Stimulated activated CD8-positive, alpha-beta memory T cell treated with anti-CD3 and anti-CD28 coated beads, Interleukin-12 subunit alpha, Interleukin-12 subunit beta, amount 100 ng/mL, for 24 hours (primary cell): ENCODE results near the gene PPARGC1A.

ENCODE experiments used
- DNase-seq: peaks from one replicate; pipeline ENCODE4 v3.0.0-alpha.2; 2020; ENCODE audit errors: extremely low read depth

Gene PPARGC1A

DNA sequence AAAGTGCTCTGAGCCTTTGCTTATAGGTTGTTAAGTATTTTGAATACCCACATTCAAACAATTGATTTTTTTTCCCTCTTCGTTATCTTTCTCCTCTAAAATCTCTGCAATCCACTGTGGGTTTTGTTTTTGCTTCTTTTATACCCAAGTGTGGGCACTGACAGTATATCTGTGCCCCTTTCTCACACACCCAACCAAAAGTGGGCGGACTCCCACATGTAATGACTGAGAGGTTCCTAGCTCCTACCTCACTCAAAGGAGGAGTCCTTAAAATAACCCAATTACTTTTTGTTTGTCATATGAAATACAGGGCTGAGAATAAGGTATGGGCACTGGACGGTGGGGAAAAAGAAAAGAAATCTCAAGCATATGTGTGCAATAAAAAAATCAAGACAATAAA is 51.7 kb downstream of the PPARGC1A start:
- no peak for DNase-seq

GRCh38 chr4:23837371-23837770 is 52.5 kb downstream of the PPARGC1A start:
- DNase-seq = no peak

GRCh38 chr4:23835774-23836478 is 53.9 kb downstream of the PPARGC1A start:
- DNase-seq = no peak

GRCh38 chr4:23828779-23829178 is 61.1 kb downstream of the PPARGC1A start:
- no peak for DNase-seq

DNA sequence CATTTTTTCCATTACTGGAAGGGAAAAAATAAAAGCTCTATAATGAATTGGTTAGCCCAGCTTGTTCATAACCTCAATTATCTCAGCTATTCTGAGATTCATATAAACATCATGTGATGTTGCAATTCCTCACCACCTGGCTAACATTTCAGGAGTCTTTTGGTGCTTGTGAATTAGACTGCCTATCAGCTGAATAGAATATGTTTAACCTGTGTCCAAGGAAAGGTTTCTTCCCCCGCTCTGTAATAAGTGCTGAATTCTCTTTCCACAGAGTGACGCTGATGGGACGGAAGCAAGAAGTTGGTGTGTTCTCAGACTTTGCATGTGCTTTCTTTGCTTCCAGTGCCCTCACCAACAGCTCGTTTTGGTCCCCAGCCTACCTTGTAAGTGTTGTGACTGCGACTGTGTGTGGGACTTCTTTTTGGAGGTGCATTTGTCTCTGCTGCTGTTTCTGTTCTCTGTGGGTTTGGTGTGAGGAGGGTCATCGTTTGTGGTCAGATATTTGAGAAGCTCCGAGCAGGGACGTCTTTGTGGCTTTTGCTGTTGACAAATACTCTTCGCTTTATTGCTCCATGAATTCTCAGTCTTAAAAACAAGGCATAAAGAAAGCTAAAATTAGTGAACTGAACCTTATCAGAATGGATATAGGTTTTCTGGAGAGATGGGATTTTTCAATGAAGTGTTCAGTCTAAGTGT is 61.7 kb downstream of the PPARGC1A start:
- DNase-seq = no peak

- DNase-seq = no peak
Observed at GRCh38 chr4:23822181-23822580, 67.7 kb downstream of the PPARGC1A start.

DNA sequence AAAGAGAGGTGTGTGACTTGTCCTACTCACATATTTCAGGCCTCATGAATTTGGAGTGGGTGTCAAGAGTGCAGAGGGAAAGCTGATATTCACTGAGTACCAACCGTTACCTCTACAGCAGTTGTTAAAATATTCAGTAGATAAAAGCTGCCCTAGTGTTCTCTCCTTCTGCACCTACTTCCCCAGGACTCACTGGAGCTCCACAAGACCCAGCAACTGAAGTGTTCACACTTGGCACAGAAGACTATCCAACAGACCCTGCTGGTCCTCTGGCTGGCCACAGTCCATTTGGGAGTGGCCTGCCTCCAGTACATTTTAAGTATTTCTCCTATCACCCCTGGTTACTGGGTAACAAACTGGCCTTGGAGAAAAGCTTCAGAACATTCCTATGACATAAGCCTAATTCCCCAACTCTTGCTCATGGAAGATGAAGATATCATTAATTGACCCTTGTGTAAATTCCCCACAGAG is 70.8 kb downstream of the PPARGC1A start:
- no peak for DNase-seq

DNA sequence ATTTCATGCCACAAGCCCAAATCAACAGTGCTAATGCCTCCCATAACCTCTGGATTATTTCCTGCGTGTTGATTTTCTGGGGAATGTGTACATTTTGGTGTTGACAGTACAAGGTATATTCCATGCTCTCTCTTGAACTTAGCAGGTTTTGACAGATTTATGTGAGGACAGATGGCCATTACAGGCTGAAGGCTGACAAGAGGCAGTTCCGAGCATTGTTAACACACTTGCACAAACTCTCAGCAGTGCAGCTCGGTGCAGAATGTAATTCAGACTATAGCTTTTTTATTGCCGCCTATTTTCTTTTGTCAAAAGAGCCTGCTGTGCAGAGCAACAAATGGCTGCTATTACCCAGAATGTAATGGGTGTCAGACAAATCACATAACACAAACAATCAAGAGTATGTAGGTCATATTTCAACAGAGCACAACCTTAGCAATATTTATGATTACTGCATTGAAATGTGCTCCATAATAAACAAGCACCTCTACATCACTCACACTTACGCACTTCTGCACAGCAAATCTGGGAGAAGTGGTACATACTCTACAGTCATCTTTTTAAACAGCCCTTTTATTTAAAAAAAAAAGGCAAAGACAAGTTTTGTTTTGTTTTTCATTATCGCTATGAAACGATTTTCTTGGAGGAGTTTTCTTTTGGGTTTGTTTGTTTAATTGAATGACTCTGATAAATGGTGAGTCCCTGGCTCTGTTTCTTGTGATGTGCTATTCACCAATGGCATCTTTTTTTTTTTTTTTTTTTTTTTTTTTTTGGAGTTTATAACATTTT is 71.6 kb downstream of the PPARGC1A start:
- DNase-seq = no peak

- no peak for DNase-seq
Observed at GRCh38 chr4:23814996-23815660, 74.7 kb downstream of the PPARGC1A start.

DNA sequence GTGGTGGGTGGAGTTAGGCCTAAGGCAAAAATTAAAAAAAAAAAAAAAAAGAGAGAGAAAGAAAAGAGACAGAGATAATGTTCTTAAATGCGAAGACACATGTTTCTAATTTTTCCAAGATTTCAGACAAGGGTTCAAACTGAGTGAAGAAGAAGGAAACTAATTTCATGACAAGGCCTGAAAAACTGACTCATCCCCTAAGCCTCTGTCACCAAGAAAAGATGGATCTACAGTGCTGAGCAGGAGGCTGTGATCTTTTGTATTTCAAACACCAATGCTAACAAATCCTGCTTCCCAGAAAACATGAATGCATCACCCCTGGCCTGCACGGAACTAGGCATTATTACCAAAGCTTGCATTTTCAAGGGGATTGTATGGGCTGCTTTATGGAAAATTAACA is 75.3 kb downstream of the PPARGC1A start:
- DNase-seq = no peak

DNA sequence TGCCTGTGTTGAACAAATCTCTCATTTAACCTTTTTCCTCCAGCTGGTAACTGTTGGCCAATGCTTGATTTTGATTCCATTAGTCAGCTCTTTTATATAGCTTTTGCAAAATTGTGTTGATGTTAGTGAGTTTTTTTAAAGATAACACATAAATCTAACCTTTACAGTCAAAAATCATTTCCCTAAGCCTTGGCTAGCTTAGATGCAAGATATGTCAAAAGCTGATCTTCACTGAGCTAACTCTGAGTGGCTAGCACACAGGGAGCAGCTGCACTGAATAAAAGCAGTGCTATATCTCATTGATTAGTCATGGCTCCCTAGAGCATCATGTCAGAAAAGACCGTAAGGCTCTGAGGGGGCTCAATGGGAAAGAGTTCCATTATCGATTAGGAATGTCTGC is 78.7 kb downstream of the PPARGC1A start:
- no peak for DNase-seq

GRCh38 chr4:23805450-23805851 is 84.4 kb downstream of the PPARGC1A start:
- DNase-seq = no peak

DNA sequence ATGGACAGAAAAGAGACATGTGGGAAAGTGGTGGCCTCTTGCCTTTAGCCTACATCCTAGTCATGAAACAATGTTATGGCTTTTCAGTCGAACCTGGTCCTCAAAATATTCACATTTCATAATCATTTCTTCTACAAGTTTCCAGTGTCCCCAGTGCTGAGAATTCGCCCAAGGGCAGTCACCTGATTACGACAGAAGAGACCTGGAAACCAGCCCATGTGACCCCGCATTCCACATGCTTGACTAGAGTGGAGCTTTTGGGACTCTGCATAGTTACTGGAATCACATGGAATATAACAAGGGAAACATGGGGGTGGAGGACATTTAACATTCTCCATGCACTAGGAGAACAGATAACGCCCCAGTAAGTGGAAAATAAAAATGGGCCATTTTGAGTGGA is 100.1 kb downstream of the PPARGC1A start:
- DNase-seq = no peak

DNA sequence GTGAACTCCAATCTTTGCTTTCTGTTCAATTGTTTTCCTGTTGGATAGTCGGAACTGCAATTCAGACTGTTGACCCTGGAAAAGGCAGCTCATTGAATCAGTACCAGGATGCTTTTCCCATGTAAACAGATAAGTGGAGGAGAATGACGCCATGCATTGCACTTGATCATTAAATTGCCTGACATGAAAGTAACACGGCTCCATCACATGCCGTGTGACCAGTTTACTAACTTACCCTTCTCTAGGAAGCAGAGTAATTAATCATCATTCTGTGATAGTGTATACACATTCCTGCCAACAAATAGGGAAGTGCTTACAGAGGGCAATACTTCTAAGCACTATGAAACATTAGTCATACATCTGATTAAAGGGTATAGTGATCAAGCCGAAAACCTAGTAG is 101.4 kb downstream of the PPARGC1A start:
- DNase-seq = no peak

DNA sequence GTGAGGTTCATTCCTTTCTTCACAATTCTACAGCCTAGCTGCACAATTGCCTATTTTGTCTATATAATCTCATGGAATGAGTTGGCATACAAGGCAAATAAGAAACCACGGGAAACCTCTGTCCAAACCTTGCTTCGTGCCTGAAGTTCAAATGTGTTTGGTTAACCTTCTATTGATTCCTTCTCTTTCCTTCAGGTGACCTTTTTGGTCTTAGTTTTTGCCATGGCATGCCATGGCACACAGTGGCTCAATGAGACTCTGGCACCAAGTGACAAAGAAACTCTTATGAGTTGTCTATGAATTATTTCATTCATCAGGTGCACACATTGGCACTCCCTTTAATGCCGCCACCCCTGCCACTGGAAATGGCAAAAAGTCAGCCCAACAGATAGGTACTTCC is 101.8 kb downstream of the PPARGC1A start:
- DNase-seq = no peak

DNA sequence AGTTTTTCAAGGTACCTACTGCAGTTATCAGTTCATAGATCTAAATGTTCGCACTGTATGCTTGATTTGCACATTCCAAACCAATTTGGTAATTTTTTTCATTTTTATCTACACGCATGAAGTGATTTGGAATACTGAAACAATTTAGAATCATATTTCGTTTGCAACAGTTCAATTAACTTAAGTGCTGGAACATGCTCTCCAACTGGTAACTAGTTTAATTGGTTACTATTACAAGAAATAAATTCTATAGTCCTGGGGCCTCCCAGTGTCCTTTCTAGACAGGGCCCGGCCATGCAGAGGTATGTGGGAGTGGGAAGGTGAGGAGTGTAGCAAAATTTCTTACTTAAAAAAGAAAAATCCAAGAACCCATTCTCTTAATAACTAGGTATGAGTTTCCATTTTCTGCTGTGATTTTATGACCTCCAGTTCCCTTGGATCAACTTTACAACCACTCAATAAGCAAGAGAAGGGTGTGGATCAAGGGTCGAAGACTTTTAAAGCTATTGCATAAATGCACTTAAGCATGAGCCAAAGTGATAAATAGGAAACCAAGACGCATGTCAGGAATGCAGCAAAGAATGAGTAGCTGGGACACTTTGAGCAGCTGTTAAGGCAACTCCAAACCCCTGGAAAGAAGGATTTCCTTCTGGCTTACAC is 106.9 kb downstream of the PPARGC1A start:
- DNase-seq = no peak

DNA sequence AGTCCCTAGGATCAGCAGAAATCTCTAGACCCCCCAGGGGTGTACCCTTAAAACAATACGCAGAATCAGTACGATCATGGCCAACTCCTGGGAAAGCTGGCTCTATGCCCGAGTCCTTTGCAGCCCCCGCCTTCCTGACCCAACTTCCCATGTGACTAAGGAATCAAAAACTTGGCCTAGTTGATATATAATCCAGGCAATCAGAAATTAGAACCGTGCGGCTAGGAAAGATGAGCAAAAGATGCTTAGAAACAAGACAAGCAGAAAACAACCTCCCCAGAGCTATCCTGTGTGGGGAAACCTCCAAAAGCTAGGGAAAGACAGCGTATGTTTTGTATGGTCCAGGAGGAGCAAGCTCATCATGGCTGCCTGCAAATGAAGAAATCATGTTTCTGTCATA is 110.0 kb downstream of the PPARGC1A start:
- DNase-seq = no peak

GRCh38 chr4:23779422-23779821 is 110.4 kb downstream of the PPARGC1A start:
- no peak for DNase-seq

GRCh38 chr4:23775694-23776093 is 114.2 kb downstream of the PPARGC1A start:
- DNase-seq = no peak

GRCh38 chr4:23774909-23775308 is 114.9 kb downstream of the PPARGC1A start:
- no peak for DNase-seq

- DNase-seq = no peak
Observed at GRCh38 chr4:23773884-23774636, 115.8 kb downstream of the PPARGC1A start.
